HEK293 (cell line): ENCODE measurements around the gene DCC.

Experiments used
- CTCF ChIP-seq: fragments of 450-650 bp; formaldehyde crosslinking; IDR thresholded peaks from 2 replicates; pipeline ENCODE4 v1.5.1; 2016; ENCODE audit warnings: missing biosample characterization, missing genetic modification characterization
- TRIM28 ChIP-seq: IDR thresholded peaks from 2 replicates; pipeline ENCODE4 v1.6.1; 2011; ENCODE audit warnings: low read length, control low read depth, borderline replicate concordance
- ZFP41 ChIP-seq: fragments of 450-650 bp; formaldehyde crosslinking; IDR thresholded peaks from 2 replicates; pipeline ENCODE4 v1.5.1; 2016; ENCODE audit warnings: missing biosample characterization, missing genetic modification characterization, borderline replicate concordance
- ZNF133 ChIP-seq: fragments of 450-650 bp; formaldehyde crosslinking; IDR thresholded peaks from 2 replicates; pipeline ENCODE4 v1.5.1; 2016; ENCODE audit warnings: missing biosample characterization, missing genetic modification characterization
- ZNF140 ChIP-seq: fragments of 450-650 bp; formaldehyde crosslinking; IDR thresholded peaks from 2 replicates; pipeline ENCODE4 v1.5.1; 2016; ENCODE audit warnings: missing biosample characterization, missing genetic modification characterization
- ZNF24 ChIP-seq: fragments of 450-650 bp; formaldehyde crosslinking; IDR thresholded peaks from 2 replicates; pipeline ENCODE4 v1.5.1; 2016; ENCODE audit warnings: missing biosample characterization, missing genetic modification characterization
- ZNF274 ChIP-seq, 2 experiments: fragments of 200-500 bp in 1 of 2; fragments of 450-650 bp in 1 of 2; sonication (Bioruptor generic) in 1 of 2; formaldehyde crosslinking in 1 of 2; IDR thresholded peaks; 2 replicates each; pipeline versions ENCODE4 v1.5.1 to v1.6.1; 2014 to 2016; ENCODE audit warnings: borderline replicate concordance in 1 of 2, inconsistent platforms in 1 of 2, low read length in 1 of 2, missing biosample characterization in 1 of 2, missing genetic modification characterization in 1 of 2
- ZNF529 ChIP-seq: fragments of 450-650 bp; formaldehyde crosslinking; IDR thresholded peaks from 2 replicates; pipeline ENCODE4 v1.5.1; 2017; ENCODE audit warnings: missing genetic modification characterization, missing biosample characterization; ENCODE audit not compliant: insufficient replicate concordance
- ZNF670 ChIP-seq: fragments of 450-650 bp; formaldehyde crosslinking; IDR thresholded peaks from 2 replicates; pipeline ENCODE4 v1.5.1; 2016; ENCODE audit warnings: missing biosample characterization, missing genetic modification characterization, low read depth
- ZNF843 ChIP-seq: fragments of 450-650 bp; formaldehyde crosslinking; IDR thresholded peaks from 2 replicates; pipeline ENCODE4 v1.5.1; 2016; ENCODE audit warnings: missing biosample characterization, missing genetic modification characterization
- TF ChIP-seq, protein P1 (sequence below): fragments of 450-650 bp; formaldehyde crosslinking; IDR thresholded peaks from 2 replicates; pipeline ENCODE4 v1.5.1; 2016; ENCODE audit warnings: missing biosample characterization, missing genetic modification characterization

DNA sequence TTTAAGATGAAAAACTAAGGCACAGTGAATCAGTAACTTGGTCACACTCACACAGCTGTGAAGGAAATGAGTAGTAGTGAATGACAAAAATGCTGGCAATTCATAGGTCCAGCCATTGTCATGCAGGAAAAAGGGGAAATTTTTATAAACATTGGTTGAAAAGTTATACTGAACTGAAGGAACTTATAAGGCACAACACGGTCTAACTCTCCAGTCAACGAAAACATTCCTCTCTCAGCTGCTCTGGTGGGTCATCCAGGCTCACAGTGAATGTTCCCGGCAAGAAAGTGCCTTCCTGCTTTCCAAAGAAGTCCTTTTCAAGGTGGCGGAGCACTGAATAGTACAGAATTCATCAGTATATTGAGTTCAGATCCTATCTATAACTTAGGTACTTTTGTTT, 476.1 kb downstream of the DCC start:
- TF ChIP-seq ZNF274 (IDR thresholded peaks at IDR 0.05; ENCODE audit: low read length) (no peak), ZNF274 (tag by site-specific recombination; IDR thresholded peaks at IDR 0.05; ENCODE audit: borderline replicate concordance) (no peak), ZNF140 (no peak), CTCF (no peak), ZNF843 (tag by site-specific recombination) (no peak), ZFP41 (no peak), TRIM28 (no peak), ZNF529 (tag by site-specific recombination) (no peak), ZNF24 (no peak), ZNF133 (tag by site-specific recombination) (no peak), ZNF670 (tag by site-specific recombination) (no peak)
- TF ChIP-seq, protein P1, sequence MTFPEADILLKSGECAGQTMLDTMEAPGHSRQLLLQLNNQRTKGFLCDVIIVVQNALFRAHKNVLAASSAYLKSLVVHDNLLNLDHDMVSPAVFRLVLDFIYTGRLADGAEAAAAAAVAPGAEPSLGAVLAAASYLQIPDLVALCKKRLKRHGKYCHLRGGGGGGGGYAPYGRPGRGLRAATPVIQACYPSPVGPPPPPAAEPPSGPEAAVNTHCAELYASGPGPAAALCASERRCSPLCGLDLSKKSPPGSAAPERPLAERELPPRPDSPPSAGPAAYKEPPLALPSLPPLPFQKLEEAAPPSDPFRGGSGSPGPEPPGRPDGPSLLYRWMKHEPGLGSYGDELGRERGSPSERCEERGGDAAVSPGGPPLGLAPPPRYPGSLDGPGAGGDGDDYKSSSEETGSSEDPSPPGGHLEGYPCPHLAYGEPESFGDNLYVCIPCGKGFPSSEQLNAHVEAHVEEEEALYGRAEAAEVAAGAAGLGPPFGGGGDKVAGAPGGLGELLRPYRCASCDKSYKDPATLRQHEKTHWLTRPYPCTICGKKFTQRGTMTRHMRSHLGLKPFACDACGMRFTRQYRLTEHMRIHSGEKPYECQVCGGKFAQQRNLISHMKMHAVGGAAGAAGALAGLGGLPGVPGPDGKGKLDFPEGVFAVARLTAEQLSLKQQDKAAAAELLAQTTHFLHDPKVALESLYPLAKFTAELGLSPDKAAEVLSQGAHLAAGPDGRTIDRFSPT: no peak
